ENCODE data around the gene LMF1. TPM values are rescaled to one million over a fixed set of nuclear protein-coding genes. Genes with fewer than 3 reads are reported as not detected.

LMF1 gene
- total RNA-seq, 1 experiment from 2014 or later = 12.8 TPM

DNA sequence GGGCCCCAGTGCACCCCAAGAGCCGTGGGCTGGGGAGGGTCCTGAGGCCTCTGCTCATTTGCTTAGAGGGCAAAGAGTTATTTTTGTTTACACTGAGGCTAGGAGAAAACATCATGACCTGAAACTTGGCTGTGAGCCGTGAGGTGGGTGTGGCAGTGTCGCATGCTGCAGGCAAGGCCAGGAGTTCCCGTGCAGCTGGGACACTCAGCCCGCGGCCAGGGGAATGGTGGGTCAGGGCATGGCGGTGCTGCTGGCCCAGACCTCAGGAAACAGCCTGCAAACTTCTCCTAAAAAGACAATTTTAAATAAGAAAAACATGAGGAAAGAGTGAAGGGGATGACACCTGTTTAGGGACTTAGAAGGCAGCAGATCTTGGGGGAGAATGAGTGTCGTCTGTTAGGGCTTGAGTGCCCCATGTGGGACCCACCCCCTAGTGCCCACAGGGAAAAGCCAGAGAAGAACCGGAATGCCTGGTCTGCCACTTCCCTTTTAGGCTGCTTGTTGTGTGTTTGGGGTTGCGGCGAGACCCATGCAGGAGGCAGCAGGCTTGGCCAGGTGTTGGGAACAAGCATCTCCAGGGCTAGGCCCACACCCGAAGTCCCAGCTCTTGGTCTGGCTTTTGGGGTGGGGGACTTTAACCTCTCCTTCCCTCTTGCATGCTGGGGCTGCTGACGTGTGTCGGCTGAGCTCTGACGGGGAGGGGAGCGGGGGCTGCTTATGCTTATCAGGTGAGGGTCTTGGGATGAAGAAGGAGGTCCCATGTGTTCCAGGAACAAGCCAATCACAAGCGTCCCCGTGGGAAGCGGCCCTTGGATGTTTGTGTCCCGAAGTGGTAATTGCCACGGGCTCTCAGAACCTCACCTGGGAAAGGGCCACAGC is 89.3 kb downstream of the LMF1 start:
- Histone ChIP-seq H3K36me3 (ENCODE audit: control insufficient read depth in 1 of 2, insufficient read depth in 2 of 2, low read length in 2 of 2) (no peaks in the 10 kb centered on the region), H3K27me3 (ENCODE audit: insufficient read depth, low read length) (no peaks in the 10 kb centered on the region), H3K4me2 (ENCODE audit: low read length) (no peak overlapping the region), H3K9me3 (ENCODE audit: control insufficient read depth in 1 of 2, insufficient read depth in 1 of 2, low read depth in 1 of 2, low read length in 2 of 2) (no peaks in the 10 kb centered on the region), H3K9ac (ENCODE audit: low read length) (no peak overlapping the region), H3K27ac (ENCODE audit: low read depth, low read length) (no peak overlapping the region), H3K4me3 (replicated peaks in 1 of 2; ENCODE audit: low read depth in 1 of 2, low read length in 2 of 2) (no peak overlapping the region), H3K4me1 (ENCODE audit: control insufficient read depth in 1 of 2, insufficient read depth in 2 of 2, low read length in 2 of 2) (peaks cover 5 to 15% of the 10 kb centered on the region in 2 experiments; a peak in 3 of 4 replicates), H4K20me1 (ENCODE audit: insufficient read depth) (no peaks in the 10 kb centered on the region), H3K79me2 (ENCODE audit: insufficient read depth, low read length) (no peaks in the 10 kb centered on the region), H3K9me2 (ENCODE audit: insufficient read depth) (no peaks in the 10 kb centered on the region), H2AFZ (ENCODE audit: low read depth, low read length, poor library complexity, severe bottlenecking) (no peak overlapping the region)
- intact Hi-C loops (cut with micrococcal nuclease) = no loop called here
- no peak for DNase-seq (ENCODE audit: low read depth, low spot score)
- RAD21 ChIA-PET (ENCODE audit: low non-redundant PET in 1 of 2, low total read pairs in 2 of 2, uncharacterized antibody in 2 of 2, unreplicated experiment in 2 of 2) = no interaction called here
- no TSS peak for BruUV-seq (replicated peaks)
- TF ChIP-seq SIN3A (IDR thresholded peaks at IDR 0.05; ENCODE audit: low read depth) (no peak), ZFX (IDR thresholded peaks at IDR 0.05) (no peak), EZH2phosphoT487 (IDR thresholded peaks at IDR 0.05; ENCODE audit: borderline replicate concordance) (no peak), POLR2A (IDR thresholded peaks at IDR 0.05; ENCODE audit: borderline replicate concordance, extremely low read depth, insufficient read depth, insufficient read length) (no peak), JUND (IDR thresholded peaks at IDR 0.05) (no peak), ELF1 (IDR thresholded peaks at IDR 0.05; ENCODE audit: borderline replicate concordance, low read depth) (no peak), POLR2AphosphoS5 (IDR thresholded peaks at IDR 0.05; ENCODE audit: low read depth, low read length) (no peak), CEBPB (IDR thresholded peaks at IDR 0.05; ENCODE audit: low read depth) (no peak), SP1 (IDR thresholded peaks at IDR 0.05; ENCODE audit: low read depth) (no peak), EZH2 (IDR thresholded peaks at IDR 0.05) (no peak)
- TF ChIP-seq, protein P1, sequence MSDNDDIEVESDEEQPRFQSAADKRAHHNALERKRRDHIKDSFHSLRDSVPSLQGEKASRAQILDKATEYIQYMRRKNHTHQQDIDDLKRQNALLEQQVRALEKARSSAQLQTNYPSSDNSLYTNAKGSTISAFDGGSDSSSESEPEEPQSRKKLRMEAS (IDR thresholded peaks at IDR 0.05) = no peak
- TF ChIP-seq, protein P2, sequence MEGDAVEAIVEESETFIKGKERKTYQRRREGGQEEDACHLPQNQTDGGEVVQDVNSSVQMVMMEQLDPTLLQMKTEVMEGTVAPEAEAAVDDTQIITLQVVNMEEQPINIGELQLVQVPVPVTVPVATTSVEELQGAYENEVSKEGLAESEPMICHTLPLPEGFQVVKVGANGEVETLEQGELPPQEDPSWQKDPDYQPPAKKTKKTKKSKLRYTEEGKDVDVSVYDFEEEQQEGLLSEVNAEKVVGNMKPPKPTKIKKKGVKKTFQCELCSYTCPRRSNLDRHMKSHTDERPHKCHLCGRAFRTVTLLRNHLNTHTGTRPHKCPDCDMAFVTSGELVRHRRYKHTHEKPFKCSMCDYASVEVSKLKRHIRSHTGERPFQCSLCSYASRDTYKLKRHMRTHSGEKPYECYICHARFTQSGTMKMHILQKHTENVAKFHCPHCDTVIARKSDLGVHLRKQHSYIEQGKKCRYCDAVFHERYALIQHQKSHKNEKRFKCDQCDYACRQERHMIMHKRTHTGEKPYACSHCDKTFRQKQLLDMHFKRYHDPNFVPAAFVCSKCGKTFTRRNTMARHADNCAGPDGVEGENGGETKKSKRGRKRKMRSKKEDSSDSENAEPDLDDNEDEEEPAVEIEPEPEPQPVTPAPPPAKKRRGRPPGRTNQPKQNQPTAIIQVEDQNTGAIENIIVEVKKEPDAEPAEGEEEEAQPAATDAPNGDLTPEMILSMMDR (IDR thresholded peaks at IDR 0.05 in 2 of 3, conservative IDR thresholded peaks at IDR 0.05 in 1 of 3; ENCODE audit: borderline replicate concordance in 1 of 3, insufficient read depth in 1 of 3, low read depth in 2 of 3, low read length in 2 of 3) = no peak
- TF ChIP-seq, protein P3, sequence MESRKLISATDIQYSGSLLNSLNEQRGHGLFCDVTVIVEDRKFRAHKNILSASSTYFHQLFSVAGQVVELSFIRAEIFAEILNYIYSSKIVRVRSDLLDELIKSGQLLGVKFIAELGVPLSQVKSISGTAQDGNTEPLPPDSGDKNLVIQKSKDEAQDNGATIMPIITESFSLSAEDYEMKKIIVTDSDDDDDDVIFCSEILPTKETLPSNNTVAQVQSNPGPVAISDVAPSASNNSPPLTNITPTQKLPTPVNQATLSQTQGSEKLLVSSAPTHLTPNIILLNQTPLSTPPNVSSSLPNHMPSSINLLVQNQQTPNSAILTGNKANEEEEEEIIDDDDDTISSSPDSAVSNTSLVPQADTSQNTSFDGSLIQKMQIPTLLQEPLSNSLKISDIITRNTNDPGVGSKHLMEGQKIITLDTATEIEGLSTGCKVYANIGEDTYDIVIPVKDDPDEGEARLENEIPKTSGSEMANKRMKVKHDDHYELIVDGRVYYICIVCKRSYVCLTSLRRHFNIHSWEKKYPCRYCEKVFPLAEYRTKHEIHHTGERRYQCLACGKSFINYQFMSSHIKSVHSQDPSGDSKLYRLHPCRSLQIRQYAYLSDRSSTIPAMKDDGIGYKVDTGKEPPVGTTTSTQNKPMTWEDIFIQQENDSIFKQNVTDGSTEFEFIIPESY (IDR thresholded peaks at IDR 0.05; ENCODE audit: extremely low read depth, insufficient replicate concordance, low read length) = no peak
- TF ChIP-seq, protein P4, sequence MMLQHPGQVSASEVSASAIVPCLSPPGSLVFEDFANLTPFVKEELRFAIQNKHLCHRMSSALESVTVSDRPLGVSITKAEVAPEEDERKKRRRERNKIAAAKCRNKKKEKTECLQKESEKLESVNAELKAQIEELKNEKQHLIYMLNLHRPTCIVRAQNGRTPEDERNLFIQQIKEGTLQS (IDR thresholded peaks at IDR 0.05) = no peak
- POLR2A ChIA-PET = no interaction called here
- CTCF ChIA-PET = no interaction called here
- no peak for ATAC-seq

All from HCT116 (cell line).